Activated CD4-positive, alpha-beta T cell treated with anti-CD3 and anti-CD28 coated beads, Interleukin-2, amount 50 U/mL, for 24 hours (primary cell): ENCODE measurements around the gene ETF1.
"Not testable (repeated sequence)": the region's sequence is repeated elsewhere in the genome, so short reads cannot be mapped to it uniquely, and the experiment has no call there.

Experiments used
- DNase-seq, 2 donors: peaks; one replicate each; pipeline ENCODE4 v3.0.0-alpha.2; 2020; ENCODE audit warnings: low read depth in 1 of 2, low spot score in 1 of 2

The ETF1 gene

GRCh38 chr5:138491284-138491648 lies 51.8 kb downstream of the ETF1 start:
- no peak for DNase-seq

GRCh38 chr5:138490648-138491283 lies 52.3 kb downstream of the ETF1 start:
- no peak for DNase-seq

GRCh38 chr5:138489683-138490061 lies 53.4 kb downstream of the ETF1 start:
- no peak for DNase-seq

GRCh38 chr5:138488481-138488945 lies 54.5 kb downstream of the ETF1 start:
- no peak for DNase-seq

- no peak for DNase-seq
Measured at GRCh38 chr5:138482638-138483037, 60.4 kb downstream of the ETF1 start.

GRCh38 chr5:138476918-138477317 lies 66.1 kb downstream of the ETF1 start:
- DNase-seq = no peak

GRCh38 chr5:138473151-138473550 lies 69.9 kb downstream of the ETF1 start:
- DNase-seq = not testable (repeated sequence)

- no peak for DNase-seq
Measured at GRCh38 chr5:138472353-138472752, 70.7 kb downstream of the ETF1 start.

GRCh38 chr5:138471052-138471361 lies 72.0 kb downstream of the ETF1 start:
- no peak for DNase-seq

- DNase-seq = no peak
Measured at GRCh38 chr5:138470322-138471051, 72.5 kb downstream of the ETF1 start.

GRCh38 chr5:138469540-138470321 lies 73.3 kb downstream of the ETF1 start:
- DNase-seq = peak in 1 of 2 donors; percentile 26

GRCh38 chr5:138468966-138469539 lies 74.0 kb downstream of the ETF1 start:
- DNase-seq = no peak

GRCh38 chr5:138468133-138468965 lies 74.7 kb downstream of the ETF1 start:
- DNase-seq = no peak

- DNase-seq = no peak
Measured at GRCh38 chr5:138467711-138468132, 75.3 kb downstream of the ETF1 start.

- no peak for DNase-seq
Measured at GRCh38 chr5:138466900-138467710, 75.9 kb downstream of the ETF1 start.

GRCh38 chr5:138466125-138466899 lies 76.7 kb downstream of the ETF1 start:
- DNase-seq = no peak

- peak; percentile 94 to 95 for DNase-seq
Measured at GRCh38 chr5:138465261-138466124, 77.5 kb downstream of the ETF1 start, which contains the start of gene EGR1. EGR1 (plus strand) TSS chr5:138465479; CDS start chr5:138465762, 283 bp downstream.
